WTC11 (cell line): ENCODE data around the gene P2RX2. TPM values are rescaled to one million over a fixed set of nuclear protein-coding genes. Genes with fewer than 3 reads are reported as not detected.

Experiments
- ATAC-seq: fragments of 200-7000 bp; cut with Tn5 transposase; 2 replicates; pipeline ENCODE4 v1.10.0; 2021; ENCODE audit warnings: mild to moderate bottlenecking, moderate library complexity
- CTCF ChIA-PET: fragments of 300-600 bp; sonication (Branson Sonifier 250); formaldehyde crosslinking; loops from one replicate; lab custom pipeline; 2021; ENCODE audit warnings: antibody characterized with exemption; lab: Charles Lee
- POLR2A ChIA-PET: fragments of 350-600 bp; sonication (Branson Sonifier 250); formaldehyde crosslinking; loops from one replicate; lab custom pipeline; 2021; ENCODE audit warnings: antibody characterized with exemption; lab: Charles Lee
- DNase-seq: peaks from one replicate; pipeline ENCODE4 v3.0.0; 2021; ENCODE audit warnings: low spot score
- H3K27ac Mint-ChIP-seq: 2 replicates; pipeline ENCODE4 v1.8.0; 2021; ENCODE audit warnings: mixed read lengths
- H3K27me3 Mint-ChIP-seq: 2 replicates; pipeline ENCODE4 v1.8.0; 2021; ENCODE audit warnings: low read depth, mild to moderate bottlenecking, moderate library complexity, mixed read lengths
- H3K36me3 Mint-ChIP-seq: 2 replicates; pipeline ENCODE4 v1.8.0; 2021; ENCODE audit warnings: mixed read lengths
- H3K4me1 Mint-ChIP-seq: 2 replicates; pipeline ENCODE4 v1.8.0; 2022; ENCODE audit warnings: mixed read lengths
- H3K4me3 Mint-ChIP-seq: 2 replicates; pipeline ENCODE4 v1.8.0; 2021; ENCODE audit warnings: mild to moderate bottlenecking, moderate library complexity, mixed read lengths
- H3K9me3 Mint-ChIP-seq: 2 replicates; pipeline ENCODE4 v1.8.0; 2021; ENCODE audit warnings: mixed read lengths
- CDX4 ChIP-seq: fragments of 250-450 bp; sonication (Bioruptor Pico); IDR thresholded peaks from 2 replicates; pipeline ENCODE4 v1.9.0; 2021; ENCODE audit warnings: moderate library complexity, mild to moderate bottlenecking, inconsistent platforms, borderline replicate concordance
- ELF4 ChIP-seq: sonication (generic); formaldehyde crosslinking; IDR thresholded peaks from 2 replicates; pipeline ENCODE4 v1.8.1; 2022; ENCODE audit warnings: low read depth, mild to moderate bottlenecking, moderate library complexity, missing genetic modification reagents
- FOXK1 ChIP-seq: sonication (generic); formaldehyde crosslinking; IDR thresholded peaks from 2 replicates; pipeline ENCODE4 v1.8.0; 2022; ENCODE audit warnings: mild to moderate bottlenecking, moderate library complexity, missing genetic modification reagents
- FOXP1 ChIP-seq: sonication (generic); formaldehyde crosslinking; IDR thresholded peaks from 2 replicates; pipeline ENCODE4 v1.8.0; 2022; ENCODE audit warnings: missing genetic modification reagents, mild to moderate bottlenecking, moderate library complexity, borderline replicate concordance
- GABPB1 ChIP-seq: sonication (generic); formaldehyde crosslinking; IDR thresholded peaks from 2 replicates; pipeline ENCODE4 v1.8.1; 2023; ENCODE audit warnings: mild to moderate bottlenecking, missing genetic modification reagents
- KAT7 ChIP-seq: sonication (generic); formaldehyde crosslinking; IDR thresholded peaks from 2 replicates; pipeline ENCODE4 v1.8.1; 2023; ENCODE audit warnings: missing genetic modification reagents, mild to moderate bottlenecking, borderline replicate concordance
- MAX ChIP-seq: sonication (generic); formaldehyde crosslinking; IDR thresholded peaks from 2 replicates; pipeline ENCODE4 v1.8.0; 2022; ENCODE audit warnings: mild to moderate bottlenecking, missing genetic modification reagents
- NFE2L1 ChIP-seq: sonication (generic); formaldehyde crosslinking; IDR thresholded peaks from 2 replicates; pipeline ENCODE4 v1.8.1; 2023; ENCODE audit warnings: missing genetic modification reagents
- OVOL2 ChIP-seq: fragments of 250-450 bp; sonication (Bioruptor Pico); IDR thresholded peaks from 2 replicates; pipeline ENCODE4 v1.9.0; 2021; ENCODE audit warnings: mild to moderate bottlenecking, borderline replicate concordance
- PREB ChIP-seq: sonication (generic); formaldehyde crosslinking; IDR thresholded peaks from 2 replicates; pipeline ENCODE4 v1.8.1; 2022; ENCODE audit warnings: mild to moderate bottlenecking, missing genetic modification reagents, moderate library complexity, borderline replicate concordance
- RORB ChIP-seq: fragments of 250-450 bp; sonication (Bioruptor Pico); IDR thresholded peaks from 2 replicates; pipeline ENCODE4 v1.9.0; 2021; ENCODE audit warnings: mild to moderate bottlenecking
- TEAD1 ChIP-seq: sonication (generic); formaldehyde crosslinking; IDR thresholded peaks from 2 replicates; pipeline ENCODE4 v1.8.0; 2022; ENCODE audit warnings: mild to moderate bottlenecking, missing genetic modification reagents
- ZNF396 ChIP-seq: fragments of 250-450 bp; sonication (Bioruptor Pico); IDR thresholded peaks from 2 replicates; pipeline ENCODE4 v1.8.0; 2021; ENCODE audit warnings: mild to moderate bottlenecking, moderate library complexity, borderline replicate concordance
- ZNF425 ChIP-seq: fragments of 250-450 bp; sonication (Bioruptor Pico); conservative IDR thresholded peaks from 2 replicates; pipeline ENCODE4 v1.9.0; 2021; ENCODE audit warnings: mild to moderate bottlenecking
- total RNA-seq: library from RNA; stranded (reverse); gene quantifications from 3 replicates; pipeline ENCODE4 v1.2.3, GENCODE V29; 2021
- TF ChIP-seq, protein P1 (sequence below): fragments of 250-450 bp; sonication (Bioruptor Pico); IDR thresholded peaks from 2 replicates; pipeline ENCODE4 v2.1.2; 2022; ENCODE audit warnings: mild to moderate bottlenecking, moderate library complexity
- TF ChIP-seq, protein P2 (sequence below): fragments of 250-450 bp; sonication (Bioruptor Pico); IDR thresholded peaks from 2 replicates; pipeline ENCODE4 v1.8.0; 2021; ENCODE audit warnings: mild to moderate bottlenecking
- TF ChIP-seq, protein P3 (sequence below): fragments of 250-450 bp; sonication (Bioruptor Pico); IDR thresholded peaks from 2 replicates; pipeline ENCODE4 v1.9.0; 2021; ENCODE audit warnings: mild to moderate bottlenecking, borderline replicate concordance
- TF ChIP-seq, protein P4 (sequence below): fragments of 250-450 bp; sonication (Bioruptor Pico); IDR thresholded peaks from 2 replicates; pipeline ENCODE4 v1.9.0; 2021; ENCODE audit warnings: mild to moderate bottlenecking

The P2RX2 gene
- total RNA-seq, 1 experiment from 2014 or later = 2.1 TPM

- ATAC-seq (no peak), DNase-seq (no peak)
- no peak overlapping the region; the same call in 1 of the 2 replicates for H3K4me3 Mint-ChIP-seq
- ChIA-PET CTCF (interaction anchor here (1.0 to 3.0 kb wide), 6 partner anchors 9 to 42 kb away, joined by 3 to 27 read pairs (median 6); partner anchors contain the start of gene P2RX2), POLR2A (no interaction called here)
- H3K9me3 Mint-ChIP-seq = no peaks in the 10 kb centered on the region
- TF ChIP-seq RORB (CRISPR knock-in tag) (no peak), ZNF425 (no peak), PREB (no peak), TEAD1 (CRISPR knock-in tag) (no peak), CDX4 (no peak), ZNF396 (no peak), FOXK1 (CRISPR knock-in tag) (no peak), KAT7 (CRISPR knock-in tag) (no peak), OVOL2 (CRISPR knock-in tag) (no peak), GABPB1 (CRISPR knock-in tag) (no peak)
- TF ChIP-seq, protein P1, sequence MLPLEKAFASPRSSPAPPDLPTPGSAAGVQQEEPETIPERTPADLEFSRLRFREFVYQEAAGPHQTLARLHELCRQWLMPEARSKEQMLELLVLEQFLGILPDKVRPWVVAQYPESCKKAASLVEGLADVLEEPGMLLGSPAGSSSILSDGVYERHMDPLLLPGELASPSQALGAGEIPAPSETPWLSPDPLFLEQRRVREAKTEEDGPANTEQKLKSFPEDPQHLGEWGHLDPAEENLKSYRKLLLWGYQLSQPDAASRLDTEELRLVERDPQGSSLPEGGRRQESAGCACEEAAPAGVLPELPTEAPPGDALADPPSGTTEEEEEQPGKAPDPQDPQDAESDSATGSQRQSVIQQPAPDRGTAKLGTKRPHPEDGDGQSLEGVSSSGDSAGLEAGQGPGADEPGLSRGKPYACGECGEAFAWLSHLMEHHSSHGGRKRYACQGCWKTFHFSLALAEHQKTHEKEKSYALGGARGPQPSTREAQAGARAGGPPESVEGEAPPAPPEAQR (CRISPR knock-in tag) = no peak
- TF ChIP-seq, protein P2, sequence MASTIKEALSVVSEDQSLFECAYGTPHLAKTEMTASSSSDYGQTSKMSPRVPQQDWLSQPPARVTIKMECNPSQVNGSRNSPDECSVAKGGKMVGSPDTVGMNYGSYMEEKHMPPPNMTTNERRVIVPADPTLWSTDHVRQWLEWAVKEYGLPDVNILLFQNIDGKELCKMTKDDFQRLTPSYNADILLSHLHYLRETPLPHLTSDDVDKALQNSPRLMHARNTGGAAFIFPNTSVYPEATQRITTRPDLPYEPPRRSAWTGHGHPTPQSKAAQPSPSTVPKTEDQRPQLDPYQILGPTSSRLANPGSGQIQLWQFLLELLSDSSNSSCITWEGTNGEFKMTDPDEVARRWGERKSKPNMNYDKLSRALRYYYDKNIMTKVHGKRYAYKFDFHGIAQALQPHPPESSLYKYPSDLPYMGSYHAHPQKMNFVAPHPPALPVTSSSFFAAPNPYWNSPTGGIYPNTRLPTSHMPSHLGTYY (CRISPR knock-in tag) = no peak
- H3K4me1 Mint-ChIP-seq = peaks cover 14% of the 10 kb centered on the region; the same call in 1 of the 2 replicates
- no peak overlapping the region for H3K27ac Mint-ChIP-seq
- H3K27me3 Mint-ChIP-seq = peaks cover 88% of the 10 kb centered on the region
- no peaks in the 10 kb centered on the region for H3K36me3 Mint-ChIP-seq
These were observed 15.1 kb upstream of the P2RX2 start for GRCh38 chr12:132603240-132604150.

DNA sequence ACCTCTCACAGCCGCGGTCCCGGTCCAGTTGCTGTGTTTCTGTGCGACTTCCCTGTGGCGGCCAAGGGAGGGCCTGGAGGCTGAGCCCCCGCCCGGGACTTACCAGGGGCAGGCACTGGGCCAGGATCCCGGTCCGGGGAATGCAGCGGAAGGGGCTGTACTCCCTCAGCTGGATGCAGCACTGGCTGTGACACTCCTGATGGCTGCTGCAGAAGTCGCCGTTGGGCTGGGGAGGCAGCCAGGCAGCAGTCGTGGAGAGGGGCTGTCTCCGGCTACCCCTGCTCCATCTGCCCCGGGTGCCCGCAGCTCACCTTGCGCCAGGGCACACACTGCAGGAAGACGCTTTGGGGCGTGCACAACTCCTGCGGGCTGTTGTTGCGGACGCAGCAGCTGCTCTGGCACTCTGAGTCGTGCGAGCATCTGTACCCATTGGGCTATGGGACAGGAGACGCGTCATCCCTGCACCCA is 14.4 kb upstream of the P2RX2 start:
- H3K4me1 Mint-ChIP-seq = peaks cover 12% of the 10 kb centered on the region; the same call in 1 of the 2 replicates
- H3K4me3 Mint-ChIP-seq = no peak overlapping the region
- ATAC-seq (no peak), DNase-seq (no peak)
- no peaks in the 10 kb centered on the region for H3K9me3 Mint-ChIP-seq
- ChIA-PET CTCF (interaction anchor here (1.0 to 3.0 kb wide), 5 partner anchors 11 to 43 kb away, joined by 3 to 27 read pairs (median 7); partner anchors contain the start of gene P2RX2), POLR2A (no interaction called here)
- no peak overlapping the region for H3K27ac Mint-ChIP-seq
- H3K27me3 Mint-ChIP-seq = peaks cover 89% of the 10 kb centered on the region
- no peaks in the 10 kb centered on the region for H3K36me3 Mint-ChIP-seq
- TF ChIP-seq, protein P3, sequence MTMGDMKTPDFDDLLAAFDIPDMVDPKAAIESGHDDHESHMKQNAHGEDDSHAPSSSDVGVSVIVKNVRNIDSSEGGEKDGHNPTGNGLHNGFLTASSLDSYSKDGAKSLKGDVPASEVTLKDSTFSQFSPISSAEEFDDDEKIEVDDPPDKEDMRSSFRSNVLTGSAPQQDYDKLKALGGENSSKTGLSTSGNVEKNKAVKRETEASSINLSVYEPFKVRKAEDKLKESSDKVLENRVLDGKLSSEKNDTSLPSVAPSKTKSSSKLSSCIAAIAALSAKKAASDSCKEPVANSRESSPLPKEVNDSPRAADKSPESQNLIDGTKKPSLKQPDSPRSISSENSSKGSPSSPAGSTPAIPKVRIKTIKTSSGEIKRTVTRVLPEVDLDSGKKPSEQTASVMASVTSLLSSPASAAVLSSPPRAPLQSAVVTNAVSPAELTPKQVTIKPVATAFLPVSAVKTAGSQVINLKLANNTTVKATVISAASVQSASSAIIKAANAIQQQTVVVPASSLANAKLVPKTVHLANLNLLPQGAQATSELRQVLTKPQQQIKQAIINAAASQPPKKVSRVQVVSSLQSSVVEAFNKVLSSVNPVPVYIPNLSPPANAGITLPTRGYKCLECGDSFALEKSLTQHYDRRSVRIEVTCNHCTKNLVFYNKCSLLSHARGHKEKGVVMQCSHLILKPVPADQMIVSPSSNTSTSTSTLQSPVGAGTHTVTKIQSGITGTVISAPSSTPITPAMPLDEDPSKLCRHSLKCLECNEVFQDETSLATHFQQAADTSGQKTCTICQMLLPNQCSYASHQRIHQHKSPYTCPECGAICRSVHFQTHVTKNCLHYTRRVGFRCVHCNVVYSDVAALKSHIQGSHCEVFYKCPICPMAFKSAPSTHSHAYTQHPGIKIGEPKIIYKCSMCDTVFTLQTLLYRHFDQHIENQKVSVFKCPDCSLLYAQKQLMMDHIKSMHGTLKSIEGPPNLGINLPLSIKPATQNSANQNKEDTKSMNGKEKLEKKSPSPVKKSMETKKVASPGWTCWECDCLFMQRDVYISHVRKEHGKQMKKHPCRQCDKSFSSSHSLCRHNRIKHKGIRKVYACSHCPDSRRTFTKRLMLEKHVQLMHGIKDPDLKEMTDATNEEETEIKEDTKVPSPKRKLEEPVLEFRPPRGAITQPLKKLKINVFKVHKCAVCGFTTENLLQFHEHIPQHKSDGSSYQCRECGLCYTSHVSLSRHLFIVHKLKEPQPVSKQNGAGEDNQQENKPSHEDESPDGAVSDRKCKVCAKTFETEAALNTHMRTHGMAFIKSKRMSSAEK = no peak
- TF ChIP-seq ZNF396 (no peak), ELF4 (no peak), KAT7 (CRISPR knock-in tag) (no peak), FOXP1 (CRISPR knock-in tag) (no peak), MAX (CRISPR knock-in tag) (no peak), NFE2L1 (CRISPR knock-in tag) (no peak)
- TF ChIP-seq, protein P4, sequence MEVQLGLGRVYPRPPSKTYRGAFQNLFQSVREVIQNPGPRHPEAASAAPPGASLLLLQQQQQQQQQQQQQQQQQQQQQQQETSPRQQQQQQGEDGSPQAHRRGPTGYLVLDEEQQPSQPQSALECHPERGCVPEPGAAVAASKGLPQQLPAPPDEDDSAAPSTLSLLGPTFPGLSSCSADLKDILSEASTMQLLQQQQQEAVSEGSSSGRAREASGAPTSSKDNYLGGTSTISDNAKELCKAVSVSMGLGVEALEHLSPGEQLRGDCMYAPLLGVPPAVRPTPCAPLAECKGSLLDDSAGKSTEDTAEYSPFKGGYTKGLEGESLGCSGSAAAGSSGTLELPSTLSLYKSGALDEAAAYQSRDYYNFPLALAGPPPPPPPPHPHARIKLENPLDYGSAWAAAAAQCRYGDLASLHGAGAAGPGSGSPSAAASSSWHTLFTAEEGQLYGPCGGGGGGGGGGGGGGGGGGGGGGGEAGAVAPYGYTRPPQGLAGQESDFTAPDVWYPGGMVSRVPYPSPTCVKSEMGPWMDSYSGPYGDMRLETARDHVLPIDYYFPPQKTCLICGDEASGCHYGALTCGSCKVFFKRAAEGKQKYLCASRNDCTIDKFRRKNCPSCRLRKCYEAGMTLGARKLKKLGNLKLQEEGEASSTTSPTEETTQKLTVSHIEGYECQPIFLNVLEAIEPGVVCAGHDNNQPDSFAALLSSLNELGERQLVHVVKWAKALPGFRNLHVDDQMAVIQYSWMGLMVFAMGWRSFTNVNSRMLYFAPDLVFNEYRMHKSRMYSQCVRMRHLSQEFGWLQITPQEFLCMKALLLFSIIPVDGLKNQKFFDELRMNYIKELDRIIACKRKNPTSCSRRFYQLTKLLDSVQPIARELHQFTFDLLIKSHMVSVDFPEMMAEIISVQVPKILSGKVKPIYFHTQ = no peak
